Measurements from ENCODE around the gene ANKRD23. TPM values are rescaled to one million over a fixed set of nuclear protein-coding genes. Genes with fewer than 3 reads are reported as not detected.

ANKRD23 gene
- total RNA-seq, result 1.2 and 1.7 TPM in 2 replicates

GRCh38 chr2:96843538-96844268, at the start of gene ANKRD23:
ANKRD23 (minus strand) TSS chr2:96844021; CDS start chr2:96843992, 29 bp downstream.

GRCh38 chr2:96869822-96870625, 26.2 kb upstream of the ANKRD23 start, which contains the start of gene SEMA4C:
SEMA4C (minus strand) TSS chr2:96870080; CDS start chr2:96867886, 2,194 bp downstream.

GRCh38 chr2:96857667-96858372, 14.0 kb upstream of the ANKRD23 start, which contains the start of gene ANKRD39:
ANKRD39 (minus strand) TSS chr2:96858016; CDS start chr2:96857987, 29 bp downstream.

DNA sequence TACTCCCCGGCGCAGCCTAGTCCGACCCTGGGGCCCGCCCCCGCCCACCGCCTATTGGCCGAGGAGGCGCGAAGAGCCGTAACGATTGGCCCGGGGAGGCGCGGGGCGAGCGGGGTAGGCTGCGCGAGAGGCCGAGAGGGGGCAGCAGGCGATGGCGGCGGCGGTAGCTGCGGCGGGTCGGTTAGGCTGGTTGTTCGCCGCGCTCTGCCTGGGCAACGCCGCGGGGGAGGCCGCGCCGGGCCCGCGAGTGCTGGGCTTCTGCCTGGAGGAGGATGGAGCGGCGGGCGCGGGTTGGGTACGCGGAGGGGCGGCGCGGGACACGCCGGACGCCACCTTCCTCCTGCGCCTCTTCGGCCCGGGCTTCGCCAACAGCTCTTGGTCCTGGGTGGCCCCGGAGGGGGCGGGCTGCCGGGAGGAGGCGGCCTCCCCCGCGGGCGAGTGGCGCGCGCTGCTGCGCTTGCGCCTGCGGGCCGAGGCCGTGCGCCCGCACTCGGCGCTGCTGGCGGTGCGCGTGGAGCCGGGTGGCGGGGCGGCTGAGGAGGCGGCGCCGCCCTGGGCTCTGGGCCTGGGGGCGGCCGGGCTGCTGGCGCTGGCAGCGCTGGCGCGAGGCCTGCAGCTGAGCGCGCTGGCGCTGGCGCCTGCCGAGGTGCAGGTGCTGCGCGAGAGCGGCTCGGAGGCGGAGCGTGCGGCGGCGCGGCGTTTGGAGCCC, 27.5 kb downstream of the ANKRD23 start, which contains the start of gene CNNM3:
CNNM3 (plus strand) TSS at position 142 of the 709 bp plus-strand sequence; CDS start at position 152, 10 bp downstream.

Other genes starting within 250 kb of the ANKRD23 start
- gene KANSL3, start 205.7 kb downstream of the ANKRD23 start, total RNA-seq, result 26.8 and 34.7 TPM in 2 replicates
- gene FER1L5, start 201.3 kb downstream of the ANKRD23 start, total RNA-seq, result under 0.01 and 0.16 TPM in 2 replicates
- 22.0 and 24.7 TPM in 2 replicates for gene LMAN2L, start 104.0 kb downstream of the ANKRD23 start, total RNA-seq
- gene CNNM4, start 83.1 kb downstream of the ANKRD23 start, total RNA-seq, result 6.5 and 7.5 TPM in 2 replicates
- 4.3 and 5.0 TPM in 2 replicates for gene CNNM3, start 27.8 kb downstream of the ANKRD23 start, total RNA-seq
- 15.9 and 21.7 TPM in 2 replicates for gene ANKRD39, start 14.0 kb upstream of the ANKRD23 start, total RNA-seq
- gene SEMA4C, start 26.1 kb upstream of the ANKRD23 start, total RNA-seq, result 26.6 and 49.0 TPM in 2 replicates
- gene FAM178B, start 142.6 kb upstream of the ANKRD23 start, total RNA-seq, result not detected in 2 replicates